Inflammatory macrophage (primary cell): Measurements from ENCODE around the gene TET2.

Experiments
- DNase-seq, 2 donors: peaks; one replicate each; pipeline ENCODE4 v3.0.0-alpha.2; 2020 to 2022
- total RNA-seq, 18 experiments: gene quantifications; one replicate each; lab custom pipeline; 2026; ENCODE audit warnings: mixed read lengths in 6 of 18, inconsistent platforms in 2 of 18; lab: John Stamatoyannopoulos, UW

TET2 gene
- total RNA-seq, result 65.5 to 408 (median 134) reads per million in 18 experiments

DNA sequence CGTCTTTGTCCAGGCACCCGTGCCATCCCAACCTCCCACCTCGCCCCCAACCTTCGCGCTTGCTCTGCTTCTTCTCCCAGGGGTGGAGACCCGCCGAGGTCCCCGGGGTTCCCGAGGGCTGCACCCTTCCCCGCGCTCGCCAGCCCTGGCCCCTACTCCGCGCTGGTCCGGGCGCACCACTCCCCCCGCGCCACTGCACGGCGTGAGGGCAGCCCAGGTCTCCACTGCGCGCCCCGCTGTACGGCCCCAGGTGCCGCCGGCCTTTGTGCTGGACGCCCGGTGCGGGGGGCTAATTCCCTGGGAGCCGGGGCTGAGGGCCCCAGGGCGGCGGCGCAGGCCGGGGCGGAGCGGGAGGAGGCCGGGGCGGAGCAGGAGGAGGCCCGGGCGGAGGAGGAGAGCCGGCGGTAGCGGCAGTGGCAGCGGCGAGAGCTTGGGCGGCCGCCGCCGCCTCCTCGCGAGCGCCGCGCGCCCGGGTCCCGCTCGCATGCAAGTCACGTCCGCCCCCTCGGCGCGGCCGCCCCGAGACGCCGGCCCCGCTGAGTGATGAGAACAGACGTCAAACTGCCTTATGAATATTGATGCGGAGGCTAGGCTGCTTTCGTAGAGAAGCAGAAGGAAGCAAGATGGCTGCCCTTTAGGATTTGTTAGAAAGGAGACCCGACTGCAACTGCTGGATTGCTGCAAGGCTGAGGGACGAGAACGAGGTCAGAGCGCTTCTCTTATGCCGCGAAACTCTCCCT is at the start of gene TET2:
TET2 (plus strand) TSS at position 601 of the 740 bp plus-strand sequence. CDS start 87,067 bp downstream, outside the sequence.
- DNase-seq, result peak; percentile 93 to 95

DNA sequence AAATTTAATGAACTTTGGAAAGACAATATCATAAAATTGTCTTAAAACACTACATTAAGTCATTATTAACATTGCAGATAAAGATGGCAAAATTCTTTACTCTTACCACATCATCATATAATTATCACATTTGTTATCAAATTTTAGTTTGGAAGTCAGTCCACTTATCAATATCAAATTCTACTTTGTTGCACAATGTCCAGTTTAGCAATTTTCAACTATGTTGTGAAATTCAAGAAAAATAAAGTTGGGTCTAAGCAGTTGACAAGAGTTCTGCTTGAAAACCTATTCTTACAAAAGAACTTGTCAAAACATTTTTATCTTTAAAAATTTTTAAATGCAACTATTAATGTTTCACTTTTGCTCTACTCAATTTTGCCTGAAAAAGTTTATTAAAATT is 44.7 kb upstream of the TET2 start:
- DNase-seq, result no peak

DNA sequence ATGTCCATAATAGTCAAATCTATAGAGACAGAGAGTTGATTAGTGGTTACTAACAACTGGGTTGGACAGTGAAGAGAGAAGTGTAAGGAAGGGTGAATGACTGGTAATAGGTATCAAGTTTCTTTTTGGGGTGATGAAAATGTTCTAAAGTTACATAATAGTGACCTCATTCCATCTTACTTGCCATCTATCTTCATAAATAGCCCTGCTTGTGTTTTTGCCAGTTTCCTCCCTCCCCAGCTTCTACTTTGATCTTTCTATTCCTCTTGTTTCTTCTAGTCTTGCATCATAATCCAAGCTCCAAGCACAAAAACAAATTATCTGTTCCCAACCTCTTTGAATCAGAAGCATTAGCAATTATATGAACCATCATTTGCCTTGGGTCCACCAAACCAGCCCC is 40.2 kb upstream of the TET2 start:
- DNase-seq, result no peak

DNA sequence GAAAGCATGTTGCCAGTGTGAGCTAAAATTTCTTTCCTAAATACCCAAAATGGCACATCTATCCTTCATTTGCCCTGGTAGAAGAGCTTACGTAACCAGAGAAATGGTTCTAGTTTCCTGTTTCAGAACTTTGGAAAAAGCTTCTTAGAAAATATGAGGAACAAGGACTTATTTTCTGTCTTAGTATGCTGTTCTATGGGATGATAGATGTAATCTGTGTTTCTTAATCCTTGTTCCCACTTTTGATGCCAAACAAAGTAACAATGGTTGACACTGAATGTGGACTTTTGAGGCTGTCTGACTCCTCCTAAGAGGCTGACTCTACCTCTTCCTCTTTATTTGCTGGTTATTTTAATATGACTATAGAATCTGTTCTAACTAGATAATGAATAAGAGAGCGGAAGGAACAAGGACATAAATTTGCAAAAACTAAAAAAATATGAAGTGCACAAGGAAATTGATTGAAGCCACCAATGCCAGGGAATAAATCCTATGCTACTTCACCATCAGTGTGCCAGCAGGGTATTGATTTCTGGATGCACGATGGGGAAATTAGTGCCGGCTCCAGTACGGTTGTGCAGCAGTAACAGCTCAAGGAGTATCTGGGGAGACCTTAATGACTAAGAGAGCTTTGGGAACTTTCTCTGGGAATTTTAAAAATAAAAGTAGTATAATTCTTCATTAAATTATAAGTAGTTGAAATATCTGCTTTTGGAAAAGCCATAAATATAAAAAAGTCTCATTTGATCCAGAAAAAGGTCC is 39.4 kb upstream of the TET2 start:
- peak; percentile 78 to 95 for DNase-seq

DNA sequence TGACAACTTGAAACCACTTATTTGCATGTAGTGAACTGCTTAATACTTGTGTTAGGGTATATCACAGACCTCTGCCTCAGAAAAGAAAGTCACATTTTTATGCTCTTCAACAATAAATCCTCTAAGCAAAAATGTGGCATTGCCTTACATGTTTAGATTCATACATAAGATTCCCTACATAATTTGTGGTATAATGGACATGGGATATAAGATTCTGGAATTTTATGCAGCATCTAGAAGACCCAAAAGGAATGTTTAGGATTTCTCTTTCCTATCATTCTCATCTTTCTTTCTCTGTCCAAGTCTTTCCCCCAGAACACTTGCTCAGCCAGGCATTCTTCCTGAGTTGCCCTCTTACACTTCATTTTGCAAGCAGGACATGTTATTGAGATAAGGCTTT is 37.7 kb upstream of the TET2 start:
- no peak for DNase-seq

DNA sequence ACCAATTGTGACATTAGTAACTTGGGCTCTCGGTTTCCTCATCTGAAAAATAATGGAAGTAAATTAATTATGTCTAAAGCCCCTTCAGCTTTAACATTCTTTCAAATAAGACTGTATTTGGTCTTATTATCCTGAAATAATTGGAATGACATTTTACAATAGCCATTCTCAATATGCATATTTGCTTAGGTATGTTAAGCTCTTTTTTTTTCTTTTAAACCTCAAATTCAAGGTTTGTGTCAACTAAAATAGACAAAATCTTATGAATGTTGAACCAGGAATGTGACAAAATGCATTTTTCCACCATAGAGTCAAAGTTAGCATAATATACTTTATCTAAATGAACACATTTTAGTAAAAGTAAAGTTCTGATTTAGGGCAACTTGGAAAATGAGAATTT is 34.4 kb upstream of the TET2 start:
- DNase-seq, result no peak

DNA sequence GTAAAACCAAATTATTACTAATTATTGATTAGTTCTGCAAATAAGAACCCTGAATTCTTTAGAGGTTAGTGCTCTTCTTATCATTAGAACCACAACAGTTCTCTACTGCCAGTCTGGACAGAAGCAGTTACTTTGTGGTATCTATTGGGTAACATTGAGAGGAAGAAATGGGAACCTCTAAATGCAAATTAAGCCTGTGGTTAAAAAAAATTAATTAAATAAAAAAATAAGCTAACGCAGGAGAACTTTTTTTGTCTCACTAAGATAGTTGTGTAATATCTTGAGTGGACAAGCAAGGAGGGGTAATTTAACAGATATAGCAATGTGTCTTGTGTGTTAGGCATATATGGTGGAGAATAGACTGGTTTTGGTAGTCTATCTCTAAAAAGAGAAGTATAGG is 32.9 kb upstream of the TET2 start:
- peak; percentile 56 to 93 for DNase-seq

DNA sequence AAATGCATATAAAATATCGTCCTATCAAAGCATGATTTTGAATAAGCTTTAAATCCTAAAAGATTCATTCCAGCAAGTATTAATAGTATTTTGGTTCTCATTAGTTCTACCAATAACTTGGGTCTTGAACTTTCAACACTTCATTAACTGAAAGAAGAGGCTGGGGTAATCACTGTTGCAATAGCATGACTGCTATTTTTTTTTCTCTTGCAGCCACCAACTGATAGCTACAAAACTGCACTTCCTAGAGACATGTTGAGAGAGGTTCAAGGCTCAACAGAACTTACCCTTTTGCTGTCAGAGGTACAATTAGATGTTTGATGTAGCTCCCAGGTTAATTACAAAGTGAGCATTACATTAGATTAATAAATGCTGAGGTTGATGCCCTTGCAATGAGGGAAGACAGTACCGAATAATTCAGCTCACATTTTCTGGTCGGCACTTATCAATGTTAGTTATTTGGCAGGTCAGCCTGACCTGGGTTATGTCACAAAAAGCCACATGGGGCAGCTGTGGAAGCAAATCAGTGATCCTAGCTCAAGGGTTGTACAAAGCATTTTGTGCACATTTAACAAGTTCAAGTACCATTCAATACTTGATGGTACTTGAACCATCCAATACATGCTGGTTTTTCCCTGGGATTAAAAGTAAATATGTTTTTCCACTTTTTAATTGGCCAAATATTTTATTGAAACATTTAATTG is 29.9 kb upstream of the TET2 start:
- DNase-seq, result peak in 1 of 2 donors; percentile 27

DNA sequence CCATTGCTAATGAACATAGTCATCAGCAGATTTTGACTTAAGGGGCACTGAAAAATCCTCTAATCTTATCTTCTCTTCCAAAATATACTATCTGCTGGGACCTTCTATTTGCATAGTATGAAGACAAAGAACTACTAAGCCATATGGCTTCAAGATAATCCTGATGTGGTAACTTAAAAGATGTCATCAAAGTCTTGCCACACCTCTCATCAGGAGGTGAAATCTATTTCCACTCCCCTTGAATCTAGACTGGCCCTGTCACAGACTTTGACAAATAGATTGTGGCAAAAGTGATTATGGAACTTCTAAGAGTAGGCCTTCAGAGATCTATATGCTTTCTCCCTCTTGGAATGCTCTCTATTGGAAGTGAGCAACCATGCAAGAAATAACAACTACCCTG is 27.3 kb upstream of the TET2 start:
- DNase-seq, result peak in 1 of 2 donors; percentile 43

DNA sequence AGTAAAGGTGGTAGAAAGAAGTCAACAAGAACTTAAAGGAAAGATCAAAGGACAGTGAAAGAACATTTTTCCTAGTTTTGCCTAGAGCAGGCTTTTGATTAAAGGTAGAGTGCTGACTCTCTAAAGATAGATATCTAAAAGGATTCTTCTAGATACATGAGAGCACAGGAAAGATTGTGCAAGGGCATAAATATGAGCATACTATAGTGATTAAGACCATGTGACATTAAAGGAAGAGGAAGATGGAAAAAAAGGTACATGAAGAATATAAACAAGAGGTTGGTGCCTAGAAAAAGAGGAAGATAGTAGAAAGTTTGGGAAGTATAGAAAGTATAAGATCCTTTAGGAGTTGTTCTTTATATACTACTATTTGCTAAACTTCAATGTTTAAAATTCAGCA is 26.1 kb upstream of the TET2 start:
- DNase-seq, result peak in 1 of 2 donors; percentile 35

DNA sequence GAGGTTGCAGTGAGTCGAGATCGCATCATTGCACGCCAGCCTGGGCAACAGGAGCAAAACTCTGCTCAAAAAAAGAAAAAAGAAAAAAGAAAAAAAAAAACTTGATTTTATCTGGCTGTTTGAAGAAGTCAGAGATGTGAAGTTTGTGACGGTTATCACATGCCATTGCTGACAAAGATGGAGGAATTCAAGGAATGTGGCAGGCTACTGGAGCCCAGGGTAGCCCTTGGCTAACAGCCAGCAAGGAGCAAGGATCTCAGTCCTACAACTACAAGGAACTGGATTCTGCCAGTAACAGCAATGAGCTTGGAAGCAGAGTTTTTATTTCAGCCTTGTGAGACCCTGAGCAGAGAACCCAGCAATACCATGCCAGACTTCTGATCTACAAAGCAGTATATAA is 24.3 kb upstream of the TET2 start:
- DNase-seq, result no peak

DNA sequence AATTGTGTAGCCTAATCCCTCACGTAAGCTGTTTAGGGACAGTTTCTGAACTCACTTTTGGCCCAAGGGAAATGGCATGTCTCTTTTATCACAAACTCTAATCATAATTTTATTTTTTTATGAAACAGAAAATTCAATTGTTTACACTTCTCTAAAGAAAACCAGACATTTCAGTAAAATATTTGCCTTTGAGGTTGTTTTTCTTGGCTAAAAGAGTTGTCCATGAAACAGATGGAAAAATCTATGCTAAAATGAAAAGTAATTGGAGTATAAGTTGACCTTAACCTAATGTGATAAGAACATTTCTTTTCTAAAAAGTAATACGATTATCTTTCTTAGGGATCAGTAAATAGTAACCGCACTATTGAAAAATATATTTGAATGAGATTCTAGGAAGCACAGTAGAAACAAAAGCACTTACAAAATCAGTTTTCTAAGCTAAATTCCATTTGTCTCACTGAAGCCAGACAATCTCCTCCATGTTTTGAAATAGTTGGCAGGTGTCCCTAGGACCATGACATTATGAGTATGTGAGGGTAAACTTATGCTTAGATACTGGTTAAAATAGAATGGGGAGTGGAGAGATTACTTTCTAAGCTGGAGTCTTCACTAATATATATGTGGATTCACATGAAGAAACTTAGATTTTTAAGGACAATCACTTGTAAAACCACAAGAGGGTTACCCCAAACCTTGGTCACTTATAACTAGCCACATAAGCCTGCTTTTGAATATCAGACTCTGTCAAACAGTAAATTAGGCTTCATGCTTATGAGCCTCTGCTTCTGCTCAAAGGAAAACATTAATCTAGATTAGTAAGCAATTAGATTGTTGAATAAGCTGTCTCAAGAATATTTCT is 20.1 kb upstream of the TET2 start:
- DNase-seq, result no peak

DNA sequence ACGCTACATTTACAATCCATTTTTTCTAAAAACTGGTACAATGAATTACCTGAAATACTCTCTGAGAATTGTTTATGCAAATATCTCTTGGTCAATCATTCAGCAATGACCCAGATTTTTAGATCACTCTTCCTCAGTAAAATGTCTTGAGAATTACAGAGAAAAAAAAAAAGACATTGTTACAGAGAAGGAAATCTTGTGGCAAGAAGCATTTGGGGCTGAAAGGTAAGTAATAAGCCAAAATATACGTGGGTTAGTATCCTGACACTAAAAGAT is 19.6 kb upstream of the TET2 start:
- DNase-seq, result no peak

DNA sequence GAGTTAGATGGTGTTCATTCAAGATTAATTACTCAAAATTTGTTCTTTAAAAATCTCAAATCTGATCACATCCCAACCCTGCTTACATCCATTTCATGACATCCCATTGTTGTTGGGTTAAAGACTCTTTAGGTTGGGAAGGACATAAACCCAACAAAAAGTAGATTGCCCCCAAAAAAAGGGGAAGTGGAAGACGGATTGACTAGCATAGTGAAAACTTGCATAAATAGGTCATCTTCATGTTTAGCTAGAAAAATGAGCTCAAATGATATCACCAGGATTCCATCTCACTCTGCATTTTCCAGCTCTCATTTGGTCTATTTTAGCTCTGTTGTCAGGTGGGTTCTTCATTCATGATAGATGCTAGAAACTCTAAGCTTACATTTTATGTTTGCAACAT is 18.5 kb upstream of the TET2 start:
- DNase-seq, result peak in 1 of 2 donors; percentile 44

DNA sequence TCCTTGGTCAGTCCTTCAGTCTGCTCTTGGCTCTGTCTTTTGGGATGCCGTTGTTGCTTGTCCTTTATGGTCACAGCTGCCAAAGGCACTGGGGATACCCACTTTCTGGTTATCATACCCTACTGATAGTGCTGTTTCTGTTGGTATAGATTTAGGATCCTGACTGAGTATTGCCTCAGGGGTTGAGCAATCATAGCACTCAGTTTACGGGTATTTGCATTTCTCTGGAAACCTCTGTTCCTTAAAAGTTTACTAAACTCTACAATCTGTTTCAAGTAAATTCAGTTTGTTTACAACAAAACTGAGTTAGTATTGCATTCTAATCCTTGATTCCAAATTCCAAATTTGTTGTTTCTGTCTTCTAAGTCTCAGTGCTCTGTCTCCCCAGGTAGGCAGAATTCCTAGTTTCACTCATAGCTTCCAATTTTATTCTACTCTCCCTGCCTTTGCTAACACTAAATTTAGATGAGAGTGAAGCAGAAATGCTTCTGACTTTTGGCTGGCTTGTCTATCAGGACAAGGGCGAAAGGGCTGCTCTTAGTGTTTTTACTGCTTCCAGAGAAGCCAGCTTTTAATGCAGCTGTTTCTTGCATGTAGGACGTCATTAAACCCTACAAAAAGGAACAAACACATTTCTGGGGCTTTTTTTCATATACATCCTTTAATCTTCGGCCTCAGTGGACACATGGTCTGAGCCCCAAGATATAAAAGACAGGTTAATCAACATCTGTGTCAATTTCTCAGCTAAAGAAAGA is 17.2 kb upstream of the TET2 start:
- peak; percentile 30 to 42 for DNase-seq

DNA sequence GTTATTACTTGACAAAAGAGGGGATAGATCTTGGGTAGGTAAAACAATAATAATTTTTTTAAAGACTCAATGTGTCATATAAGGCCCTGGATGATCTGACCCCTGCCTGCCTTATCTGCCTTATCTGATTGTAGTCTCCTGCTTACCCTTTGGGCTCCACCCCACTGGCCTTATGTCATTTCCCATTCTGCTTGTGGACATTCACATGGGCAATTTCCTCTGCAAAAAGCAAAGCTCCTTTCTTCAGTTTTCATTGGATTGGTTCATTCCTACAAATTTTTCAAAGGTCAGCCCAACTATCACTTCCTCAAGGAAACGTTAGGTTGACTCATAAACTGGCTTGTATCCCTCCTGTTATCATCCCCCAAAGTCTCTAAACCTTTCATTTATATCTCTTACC is 15.7 kb upstream of the TET2 start:
- DNase-seq, result peak; percentile 61 to 63

DNA sequence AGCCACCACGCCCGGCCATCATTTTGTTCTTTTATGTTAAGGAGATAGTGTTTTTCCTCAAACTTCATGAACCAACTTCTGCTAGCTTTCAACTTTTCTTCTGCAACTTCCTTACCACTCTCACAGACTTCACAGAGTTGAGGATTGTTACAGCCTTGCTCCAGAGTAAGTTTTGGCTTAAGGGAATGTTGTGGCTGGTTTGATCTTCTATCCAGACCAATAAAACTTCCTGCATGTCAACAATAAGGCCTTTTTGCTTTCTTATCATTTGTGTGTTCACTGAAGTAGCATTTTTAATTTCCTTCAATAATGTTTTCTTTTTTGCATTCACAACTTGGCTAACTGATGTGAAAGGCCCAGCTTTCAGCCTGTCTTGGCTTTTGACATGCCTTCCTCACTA is 12.7 kb upstream of the TET2 start:
- DNase-seq, result no peak

DNA sequence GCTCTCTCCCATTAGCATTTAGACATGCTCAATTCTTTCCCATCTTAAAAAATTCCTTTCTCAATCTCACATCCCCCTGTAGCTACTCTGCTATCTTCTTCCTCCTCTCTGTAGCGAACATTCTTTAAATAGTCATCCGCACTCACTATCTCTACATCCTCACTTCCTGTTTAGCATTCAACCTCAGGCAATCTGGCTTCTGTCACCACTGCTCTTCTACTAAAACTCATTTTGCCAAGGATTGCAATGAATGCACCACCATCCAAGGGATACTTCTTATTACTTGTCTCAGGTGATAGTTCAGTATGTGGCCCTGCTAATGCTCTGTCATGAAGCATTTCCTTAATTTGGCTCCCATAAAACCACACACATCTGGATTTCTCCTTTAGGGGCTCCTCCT is 10.9 kb upstream of the TET2 start:
- peak in 1 of 2 donors; percentile 29 for DNase-seq

DNA sequence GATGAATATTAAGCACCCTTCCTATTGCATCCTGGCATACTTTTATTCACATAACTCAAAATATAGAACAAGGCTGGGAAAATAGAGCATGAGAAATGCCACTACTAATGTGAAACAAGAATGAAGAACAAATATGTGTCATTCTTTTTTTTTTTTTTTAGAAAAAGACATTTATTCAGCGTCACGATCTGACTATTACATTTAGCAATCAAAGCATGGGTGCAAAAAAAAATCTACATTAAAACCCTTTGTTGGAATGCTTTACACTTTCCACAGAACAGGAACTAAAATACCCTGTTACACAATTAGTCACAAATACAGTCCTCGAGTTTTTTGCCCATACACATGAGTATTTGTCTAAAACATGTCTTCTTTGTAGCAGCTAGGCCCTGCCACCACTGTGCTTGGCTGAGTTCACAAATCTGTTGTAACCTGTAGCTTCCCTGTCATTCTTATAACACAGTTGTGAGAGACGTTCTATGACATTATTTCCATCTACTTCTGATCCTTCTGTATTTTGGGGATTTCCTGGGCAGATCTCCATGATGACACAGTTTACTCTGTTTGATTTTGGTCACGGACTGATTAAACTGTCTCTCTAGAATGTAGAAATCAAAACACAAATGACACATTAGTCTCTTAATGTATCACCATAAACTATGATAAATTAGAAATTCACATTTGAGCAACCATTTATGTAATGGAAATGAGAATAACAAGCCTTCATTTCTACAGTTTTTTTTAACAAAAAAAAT is 9.4 kb upstream of the TET2 start:
- peak; percentile 34 to 68 for DNase-seq

DNA sequence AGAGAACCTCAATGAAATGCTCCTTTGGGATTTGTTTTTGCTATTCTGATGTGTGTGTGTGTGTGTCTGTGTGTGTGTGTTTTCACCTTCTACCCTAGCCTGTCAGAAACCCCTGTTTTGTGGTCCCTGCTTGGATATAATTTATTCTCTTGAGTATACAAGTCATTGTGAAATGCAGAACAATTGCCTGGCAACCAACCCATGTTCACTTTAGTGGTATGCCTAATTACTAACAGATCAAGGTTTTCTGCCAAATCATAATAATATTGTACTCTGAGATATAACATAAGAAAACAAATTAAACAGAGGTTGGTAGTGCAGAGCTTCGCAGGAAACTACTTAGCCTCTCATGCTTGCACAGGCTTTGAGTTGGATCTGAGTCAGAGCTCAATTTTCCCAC is 7.0 kb upstream of the TET2 start:
- DNase-seq, result no peak
